Astrocyte (in vitro differentiated cells and primary cell): ENCODE data around the gene ACTN4.

Experiments used
- EZH2 ChIP-seq: IDR thresholded peaks from 2 replicates; pipeline ENCODE4 v1.6.1; 2012; ENCODE audit warnings: mild to moderate bottlenecking, low read length, inconsistent platforms; ENCODE audit not compliant: insufficient read depth
- TF ChIP-seq, protein P1 (sequence below): IDR thresholded peaks from 2 replicates; pipeline ENCODE4 v1.5.1; 2011; ENCODE audit warnings: low read depth, mild to moderate bottlenecking, inconsistent platforms, low read length, moderate library complexity; ENCODE audit not compliant: insufficient read depth

DNA sequence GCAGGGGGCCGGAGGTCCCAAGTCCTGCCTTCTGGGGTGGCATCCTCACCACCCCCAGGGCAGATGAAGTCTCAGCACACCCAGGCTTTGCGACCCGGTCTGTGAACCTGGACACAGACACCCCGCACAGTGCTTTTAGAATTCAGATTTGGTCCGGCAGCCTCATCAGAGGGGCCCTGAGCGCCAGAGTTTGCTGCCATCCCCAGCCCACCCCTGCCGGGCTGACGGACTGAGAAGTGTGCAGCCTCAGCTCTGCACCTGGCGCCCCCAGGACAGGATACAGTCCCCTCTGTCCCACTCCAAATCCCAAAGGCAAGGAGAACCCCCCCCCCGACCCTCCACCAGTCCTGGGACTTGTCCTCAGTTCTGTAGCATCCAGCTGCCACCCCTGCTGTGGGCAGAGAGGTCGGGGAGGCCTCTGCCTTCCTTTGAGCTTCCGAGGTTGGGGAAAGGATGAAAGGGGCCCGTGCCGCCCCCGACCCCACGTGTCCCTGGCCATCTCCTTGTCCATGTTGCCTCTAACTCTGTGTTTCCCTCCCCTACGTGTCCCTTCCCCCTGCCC is 79.9 kb downstream of the ACTN4 start:
- TF ChIP-seq, protein P1, sequence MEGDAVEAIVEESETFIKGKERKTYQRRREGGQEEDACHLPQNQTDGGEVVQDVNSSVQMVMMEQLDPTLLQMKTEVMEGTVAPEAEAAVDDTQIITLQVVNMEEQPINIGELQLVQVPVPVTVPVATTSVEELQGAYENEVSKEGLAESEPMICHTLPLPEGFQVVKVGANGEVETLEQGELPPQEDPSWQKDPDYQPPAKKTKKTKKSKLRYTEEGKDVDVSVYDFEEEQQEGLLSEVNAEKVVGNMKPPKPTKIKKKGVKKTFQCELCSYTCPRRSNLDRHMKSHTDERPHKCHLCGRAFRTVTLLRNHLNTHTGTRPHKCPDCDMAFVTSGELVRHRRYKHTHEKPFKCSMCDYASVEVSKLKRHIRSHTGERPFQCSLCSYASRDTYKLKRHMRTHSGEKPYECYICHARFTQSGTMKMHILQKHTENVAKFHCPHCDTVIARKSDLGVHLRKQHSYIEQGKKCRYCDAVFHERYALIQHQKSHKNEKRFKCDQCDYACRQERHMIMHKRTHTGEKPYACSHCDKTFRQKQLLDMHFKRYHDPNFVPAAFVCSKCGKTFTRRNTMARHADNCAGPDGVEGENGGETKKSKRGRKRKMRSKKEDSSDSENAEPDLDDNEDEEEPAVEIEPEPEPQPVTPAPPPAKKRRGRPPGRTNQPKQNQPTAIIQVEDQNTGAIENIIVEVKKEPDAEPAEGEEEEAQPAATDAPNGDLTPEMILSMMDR = no peak
- TF ChIP-seq EZH2 = no peak
